ENCODE results near the gene EDAR.

- no peak for TF ChIP-seq CTCF (IDR thresholded peaks at IDR 0.05 in 4 of 5, conservative IDR thresholded peaks at IDR 0.05 in 1 of 5)
- TF ChIP-seq POLR2A (IDR thresholded peaks at IDR 0.05), result no peak
Observed at GRCh38 chr2:108967757-108968156, 21.3 kb downstream of the EDAR start.

All from gastrocnemius medialis (tissue), 4 donors.